GM12865 (cell line): ENCODE measurements around the gene ARL9.

ENCODE experiments used
- DNase-seq: peaks from one replicate; pipeline ENCODE4 v3.0.0; 2010; ENCODE audit warnings: low read depth
- H3K4me3 ChIP-seq: 2 replicates; pipeline ENCODE4 v1.5.1; 2011; ENCODE audit warnings: mild to moderate bottlenecking, low read depth, low read length, control low read depth
- CTCF ChIP-seq: IDR thresholded peaks from 2 replicates; pipeline ENCODE4 v1.5.1; 2011; ENCODE audit warnings: low read length, control low read depth, low read depth, inconsistent platforms; ENCODE audit not compliant: insufficient read depth; ENCODE audit errors: missing control alignments

Gene ARL9

GRCh38 chr4:56466910-56467283 lies 38.7 kb upstream of the ARL9 start:
- TF ChIP-seq CTCF: no peak
- H3K4me3 ChIP-seq: peak overlapping the region; percentile 73
- DNase-seq: no peak

- peak within 1 kb of the TSS; percentile 73 for H3K4me3 ChIP-seq
Observed at GRCh38 chr4:56467284-56468096, 38.1 kb upstream of the ARL9 start, which contains the start of gene SRP72. Gene SRP72 (plus strand): TSS chr4:56467617. CDS start chr4:56467636, 19 bp downstream.

DNA sequence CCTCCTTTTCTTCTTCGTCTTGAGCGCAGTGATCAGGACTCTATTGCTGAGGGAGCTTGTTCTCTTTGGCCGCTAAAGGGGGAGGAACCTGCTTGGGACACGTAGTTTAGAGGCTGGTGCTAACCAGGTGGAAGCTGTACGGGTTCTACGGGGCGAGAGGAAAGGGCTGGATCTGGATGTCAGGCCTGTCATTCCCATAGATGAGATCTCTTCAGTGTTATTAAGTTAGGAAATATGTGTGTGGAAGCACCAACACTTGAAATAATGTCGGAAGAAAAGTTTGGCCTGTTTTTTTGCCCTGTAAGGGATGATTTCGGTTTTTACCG lies 37.5 kb upstream of the ARL9 start:
- peak overlapping the region; percentile 73 for H3K4me3 ChIP-seq
- no peak for TF ChIP-seq CTCF
- DNase-seq: peak; percentile 64

More at GRCh38 chr4:56467284-56468096, 38.1 kb upstream of the ARL9 start, which contains the start of gene SRP72:
- TF ChIP-seq CTCF: no peak
- peak; percentile 90 for DNase-seq

DNA sequence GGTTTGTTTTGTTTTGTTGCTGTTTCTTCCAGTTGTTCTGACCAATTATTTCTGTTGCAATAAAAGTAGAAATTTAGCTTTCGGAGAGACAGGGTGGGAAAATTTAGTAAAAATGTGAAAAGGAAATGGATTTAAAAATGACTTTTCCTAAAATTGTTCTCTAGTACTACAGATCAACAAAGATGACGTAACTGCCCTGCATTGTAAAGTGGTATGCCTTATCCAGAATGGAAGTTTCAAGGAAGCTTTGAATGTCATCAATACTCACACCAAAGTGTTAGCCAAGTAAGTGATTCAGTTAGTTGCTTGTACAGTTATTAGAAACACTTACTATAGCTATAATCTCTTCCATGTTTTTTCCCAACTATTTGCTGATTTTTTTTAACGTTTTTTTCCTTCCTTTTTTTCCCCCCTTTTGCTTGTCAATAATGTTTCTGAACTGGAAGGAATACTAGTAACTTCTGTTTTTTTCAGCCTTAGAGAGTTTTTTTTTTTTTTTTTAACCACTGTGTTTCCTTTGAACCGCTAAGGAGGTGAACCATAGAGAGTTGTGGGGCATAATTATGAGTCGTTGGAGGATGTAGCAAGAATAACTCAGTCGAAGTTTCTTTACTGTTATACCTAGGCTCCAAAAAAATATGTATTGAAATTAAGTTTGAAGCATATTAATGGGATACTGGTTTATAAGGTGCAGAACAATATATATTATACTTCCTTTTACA lies 35.9 kb upstream of the ARL9 start:
- DNase-seq: peak; percentile 31
- no peak for TF ChIP-seq CTCF
- peak overlapping the region; percentile 73 for H3K4me3 ChIP-seq

DNA sequence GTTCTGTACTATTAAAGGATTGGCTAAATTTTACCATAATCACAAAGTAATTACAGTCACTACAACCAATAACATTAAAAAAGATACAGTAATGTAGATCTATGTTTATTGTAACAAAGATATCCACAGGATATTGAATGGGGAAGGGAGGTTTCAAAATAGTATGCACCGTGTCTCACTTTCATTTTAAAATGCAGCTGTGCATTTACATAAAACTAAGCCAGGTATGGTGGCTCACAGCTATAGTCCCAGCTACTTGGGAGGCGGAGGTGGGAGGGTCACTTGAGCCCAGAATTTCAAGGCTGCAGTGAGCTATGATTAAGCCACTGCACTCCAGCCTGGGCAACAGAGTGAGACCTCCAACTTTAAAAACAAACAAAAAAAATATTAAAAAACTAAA lies 29.7 kb upstream of the ARL9 start:
- no peak for TF ChIP-seq CTCF

GRCh38 chr4:56477192-56477702 lies 28.3 kb upstream of the ARL9 start:
- no peak for TF ChIP-seq CTCF
- no peak overlapping the region for H3K4me3 ChIP-seq
- no peak for DNase-seq

More for the DNA sequence above, 29.7 kb upstream of the ARL9 start:
- peak; percentile 32 for DNase-seq
- no peak overlapping the region for H3K4me3 ChIP-seq

- TF ChIP-seq CTCF: no peak
- DNase-seq: no peak
- no peak overlapping the region for H3K4me3 ChIP-seq
Observed at GRCh38 chr4:56480691-56481090, 24.9 kb upstream of the ARL9 start.
